ENCODE data around the gene PAK4. TPM values are rescaled to one million over a fixed set of nuclear protein-coding genes. Genes with fewer than 3 reads are reported as not detected.

Gene PAK4
- total RNA-seq, 4 donors from 2014 or later: 20.7 to 25.3 (median 23.6) TPM

- Histone ChIP-seq H3K27ac (no peak overlapping the region), H3K4me3 (no peak overlapping the region), H3K36me3 (no peaks in the 10 kb centered on the region), H3K27me3 (no peaks in the 10 kb centered on the region), H3K9me3 (no peaks in the 10 kb centered on the region), H3K4me1 (peaks cover 64% of the 10 kb centered on the region)
- TF ChIP-seq, protein P1, sequence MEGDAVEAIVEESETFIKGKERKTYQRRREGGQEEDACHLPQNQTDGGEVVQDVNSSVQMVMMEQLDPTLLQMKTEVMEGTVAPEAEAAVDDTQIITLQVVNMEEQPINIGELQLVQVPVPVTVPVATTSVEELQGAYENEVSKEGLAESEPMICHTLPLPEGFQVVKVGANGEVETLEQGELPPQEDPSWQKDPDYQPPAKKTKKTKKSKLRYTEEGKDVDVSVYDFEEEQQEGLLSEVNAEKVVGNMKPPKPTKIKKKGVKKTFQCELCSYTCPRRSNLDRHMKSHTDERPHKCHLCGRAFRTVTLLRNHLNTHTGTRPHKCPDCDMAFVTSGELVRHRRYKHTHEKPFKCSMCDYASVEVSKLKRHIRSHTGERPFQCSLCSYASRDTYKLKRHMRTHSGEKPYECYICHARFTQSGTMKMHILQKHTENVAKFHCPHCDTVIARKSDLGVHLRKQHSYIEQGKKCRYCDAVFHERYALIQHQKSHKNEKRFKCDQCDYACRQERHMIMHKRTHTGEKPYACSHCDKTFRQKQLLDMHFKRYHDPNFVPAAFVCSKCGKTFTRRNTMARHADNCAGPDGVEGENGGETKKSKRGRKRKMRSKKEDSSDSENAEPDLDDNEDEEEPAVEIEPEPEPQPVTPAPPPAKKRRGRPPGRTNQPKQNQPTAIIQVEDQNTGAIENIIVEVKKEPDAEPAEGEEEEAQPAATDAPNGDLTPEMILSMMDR (IDR thresholded peaks at IDR 0.05): no peak
- TF ChIP-seq POLR2AphosphoS5 (IDR thresholded peaks at IDR 0.05) (no peak), POLR2A (IDR thresholded peaks at IDR 0.05) (no peak), EP300 (IDR thresholded peaks at IDR 0.05) (no peak)
- no peak for DNase-seq (ENCODE audit: low spot score in 2 of 2)
- 89% methylated on average over 15 of the region's 15 CpGs for WGBS
These were observed 37.0 kb downstream of the PAK4 start for GRCh38 chr19:39162441-39163043.

- Histone ChIP-seq H3K9me3 (no peaks in the 10 kb centered on the region), H3K36me3 (peaks cover 2% of the 10 kb centered on the region), H3K4me3 (no peak overlapping the region), H3K27me3 (no peaks in the 10 kb centered on the region), H3K27ac (no peak overlapping the region), H3K4me1 (peaks cover 63% of the 10 kb centered on the region)
- 89% methylated on average over 6 of the region's 9 CpGs for WGBS
- no peak for DNase-seq (ENCODE audit: low spot score in 2 of 2)
- TF ChIP-seq, protein P1 (IDR thresholded peaks at IDR 0.05): no peak
- TF ChIP-seq EP300 (IDR thresholded peaks at IDR 0.05) (no peak), POLR2A (IDR thresholded peaks at IDR 0.05) (no peak), POLR2AphosphoS5 (IDR thresholded peaks at IDR 0.05) (no peak)
These were observed 38.0 kb downstream of the PAK4 start for GRCh38 chr19:39163621-39164020.

- no peaks in the 10 kb centered on the region for H3K27me3 ChIP-seq
- no peak overlapping the region for H3K27ac ChIP-seq
- H3K36me3 ChIP-seq: peaks cover 5% of the 10 kb centered on the region
- TF ChIP-seq EP300 (IDR thresholded peaks at IDR 0.05) (no peak), POLR2AphosphoS5 (IDR thresholded peaks at IDR 0.05) (no peak)
- no peaks in the 10 kb centered on the region for H3K9me3 ChIP-seq
- 97% methylated on average over 6 of the region's 6 CpGs for WGBS
- peaks cover 58% of the 10 kb centered on the region for H3K4me1 ChIP-seq
- no peak overlapping the region for H3K4me3 ChIP-seq
- no peak for DNase-seq (ENCODE audit: low spot score in 2 of 2)
These were observed 38.7 kb downstream of the PAK4 start for GRCh38 chr19:39164289-39164688.

- H3K27me3 ChIP-seq: no peaks in the 10 kb centered on the region
- H3K4me1 ChIP-seq: peaks cover 50% of the 10 kb centered on the region
- 86% methylated on average over 7 of the region's 7 CpGs for WGBS
- no peak overlapping the region for H3K4me3 ChIP-seq
- H3K27ac ChIP-seq: peak overlapping the region; percentile 83
- no peak for DNase-seq (ENCODE audit: low spot score in 2 of 2)
- no peaks in the 10 kb centered on the region for H3K9me3 ChIP-seq
- peaks cover 21% of the 10 kb centered on the region for H3K36me3 ChIP-seq
- TF ChIP-seq POLR2A (IDR thresholded peaks at IDR 0.05) (no peak), EP300 (IDR thresholded peaks at IDR 0.05) (no peak), POLR2AphosphoS5 (IDR thresholded peaks at IDR 0.05) (no peak)
- TF ChIP-seq, protein P1 (IDR thresholded peaks at IDR 0.05): no peak
These were observed 40.3 kb downstream of the PAK4 start for GRCh38 chr19:39165857-39166256.

DNA sequence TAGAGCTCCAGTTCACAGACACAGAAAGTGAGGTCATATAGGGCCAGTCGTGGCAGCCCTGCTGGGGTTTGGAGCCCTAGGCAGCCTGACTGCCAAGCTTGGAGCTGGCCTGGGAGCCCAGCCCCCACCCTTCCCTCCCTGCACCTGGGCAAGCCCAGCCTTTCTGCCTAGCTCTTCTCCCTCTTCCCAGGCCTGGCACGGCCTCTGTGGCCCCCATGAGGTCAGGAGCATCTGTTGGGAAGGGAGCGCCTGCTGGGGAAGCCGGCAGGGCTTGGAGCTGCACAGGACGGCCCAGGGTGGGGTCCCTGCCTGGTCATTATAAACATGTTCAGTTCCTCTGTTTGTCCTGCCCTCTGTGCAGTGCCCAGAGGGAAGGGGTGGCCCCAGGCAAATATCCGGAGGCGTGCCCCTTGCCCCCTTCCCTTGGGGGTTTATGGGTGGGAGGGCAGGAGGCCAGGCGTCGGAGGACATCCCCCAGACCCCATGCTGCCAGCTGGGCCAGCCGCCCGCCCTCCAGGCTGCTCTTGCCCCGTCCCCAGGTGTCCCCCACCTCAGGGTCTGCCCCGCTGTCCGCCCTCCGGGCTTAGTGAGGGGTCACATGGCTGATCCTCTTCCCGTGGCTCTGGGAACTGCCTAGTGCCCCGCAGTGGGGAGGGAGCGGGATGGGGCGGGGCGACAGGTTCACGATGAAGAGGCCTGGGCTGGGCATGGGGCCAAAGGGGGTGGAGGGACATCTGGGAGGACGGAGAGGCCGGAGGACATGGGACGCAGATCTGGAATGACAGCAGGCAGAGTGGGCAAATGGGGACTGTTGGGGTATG, 41.2 kb downstream of the PAK4 start:
- peak; percentile 86 to 90 for DNase-seq (ENCODE audit: low spot score in 2 of 2)
- Histone ChIP-seq H3K4me3 (peak overlapping the region; percentile 23), H3K4me1 (peaks cover 40% of the 10 kb centered on the region), H3K9me3 (no peaks in the 10 kb centered on the region), H3K36me3 (peaks cover 27% of the 10 kb centered on the region), H3K27ac (peak overlapping the region; percentile 83), H3K27me3 (no peaks in the 10 kb centered on the region)
- WGBS: 33% methylated on average over 13 of the region's 24 CpGs
- TF ChIP-seq POLR2AphosphoS5 (IDR thresholded peaks at IDR 0.05): no peak
- no peak for TF ChIP-seq EP300 (IDR thresholded peaks at IDR 0.05)
- TF ChIP-seq POLR2A (IDR thresholded peaks at IDR 0.05): no peak
- TF ChIP-seq, protein P1 (IDR thresholded peaks at IDR 0.05): no peak

Measured in suprapubic skin (tissue), 4 donors.